NCI-H748 (cell line): Measurements from ENCODE around the gene HORMAD2.
"Not testable (repeated sequence)": the region's sequence is repeated elsewhere in the genome, so short reads cannot be mapped to it uniquely, and the experiment has no call there.

Experiments used
- DNase-seq: peaks from one replicate; lab custom pipeline; 2025; ENCODE audit not compliant: unreplicated experiment; lab: John Stamatoyannopoulos, UW

Gene HORMAD2

GRCh38 chr22:30187529-30188407 is 107.5 kb downstream of the HORMAD2 start:
- DNase-seq = no peak

- DNase-seq = no peak
Observed at GRCh38 chr22:30188911-30189310, 108.6 kb downstream of the HORMAD2 start.

- DNase-seq = no peak
Observed at GRCh38 chr22:30190574-30190973, 110.3 kb downstream of the HORMAD2 start.

DNA sequence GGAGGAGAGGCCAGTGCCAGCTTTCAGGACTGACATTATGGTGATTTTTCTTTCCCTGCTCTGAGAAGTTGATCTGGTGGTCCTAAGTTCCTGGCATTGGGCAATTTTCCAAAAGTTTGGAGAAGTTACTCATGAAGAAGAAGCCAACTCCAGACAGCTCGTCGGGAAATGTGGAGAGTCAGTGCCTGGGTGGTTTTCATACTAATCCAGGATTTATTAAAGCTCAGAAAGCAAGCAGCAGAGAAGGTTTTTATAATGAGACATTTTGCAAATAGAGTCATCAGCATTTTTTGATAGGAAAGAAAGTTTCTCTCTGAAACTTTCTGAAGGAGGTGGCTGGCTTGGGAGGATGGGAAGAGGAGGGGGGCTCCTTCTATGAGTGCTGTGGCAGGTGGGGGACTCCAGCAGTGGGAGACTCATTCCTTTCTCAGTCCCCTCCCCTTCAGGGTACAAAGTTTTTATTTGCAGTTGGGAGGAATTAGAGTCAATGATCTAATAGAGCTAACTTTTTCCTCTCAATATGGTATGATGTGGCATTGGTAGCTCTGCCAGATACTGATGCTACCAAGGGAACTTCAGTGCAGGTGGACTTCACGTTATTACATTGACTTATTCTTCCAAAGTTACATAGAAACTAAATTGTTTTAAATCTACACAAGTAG is 110.9 kb downstream of the HORMAD2 start:
- no peak for DNase-seq

- no peak for DNase-seq
Observed at GRCh38 chr22:30192427-30192826, 112.2 kb downstream of the HORMAD2 start.

GRCh38 chr22:30193031-30193775 is 112.9 kb downstream of the HORMAD2 start:
- DNase-seq = no peak

DNA sequence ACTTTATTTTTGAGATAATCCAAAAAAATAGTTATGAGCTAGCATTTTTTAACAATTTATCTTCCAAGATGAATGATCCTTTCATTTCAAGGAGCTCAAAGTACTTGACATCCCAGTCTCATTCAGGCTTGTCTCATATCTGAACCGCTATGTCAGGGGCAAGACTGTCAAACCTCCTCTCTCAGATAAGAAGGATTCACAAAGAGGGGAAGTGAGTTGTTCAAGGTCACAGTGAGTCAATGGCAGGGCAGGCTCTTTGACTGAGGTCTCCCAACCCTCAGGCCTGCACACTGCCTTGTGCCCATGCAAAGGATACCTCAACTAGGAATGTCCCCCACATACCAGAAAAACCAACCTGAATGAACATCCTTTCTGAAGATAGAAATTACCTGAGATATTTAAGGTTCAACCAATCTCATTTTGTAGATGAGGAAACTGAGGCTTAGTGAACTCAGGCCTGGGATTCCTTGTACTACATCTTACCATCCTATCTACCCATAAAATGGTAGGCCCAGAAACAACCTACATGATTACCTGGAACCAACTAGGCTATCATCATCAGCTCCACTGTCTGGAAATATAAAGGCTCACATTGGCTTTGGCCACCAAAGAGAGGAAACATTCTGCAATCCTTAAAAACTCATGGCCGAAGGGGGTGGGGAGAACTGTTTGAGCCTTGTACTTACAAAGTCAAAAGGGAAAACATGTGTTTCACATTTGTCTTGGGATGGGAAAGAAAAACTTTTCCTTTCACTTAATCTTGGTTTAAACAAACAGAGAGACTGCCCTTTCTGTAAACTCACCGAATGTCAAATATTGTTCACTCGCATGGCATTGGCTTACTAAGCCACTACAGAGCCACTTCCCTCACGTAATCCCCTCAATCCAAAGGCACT is 115.2 kb downstream of the HORMAD2 start:
- DNase-seq = no peak

GRCh38 chr22:30196141-30196879 is 116.0 kb downstream of the HORMAD2 start:
- peak; percentile 89 for DNase-seq

DNA sequence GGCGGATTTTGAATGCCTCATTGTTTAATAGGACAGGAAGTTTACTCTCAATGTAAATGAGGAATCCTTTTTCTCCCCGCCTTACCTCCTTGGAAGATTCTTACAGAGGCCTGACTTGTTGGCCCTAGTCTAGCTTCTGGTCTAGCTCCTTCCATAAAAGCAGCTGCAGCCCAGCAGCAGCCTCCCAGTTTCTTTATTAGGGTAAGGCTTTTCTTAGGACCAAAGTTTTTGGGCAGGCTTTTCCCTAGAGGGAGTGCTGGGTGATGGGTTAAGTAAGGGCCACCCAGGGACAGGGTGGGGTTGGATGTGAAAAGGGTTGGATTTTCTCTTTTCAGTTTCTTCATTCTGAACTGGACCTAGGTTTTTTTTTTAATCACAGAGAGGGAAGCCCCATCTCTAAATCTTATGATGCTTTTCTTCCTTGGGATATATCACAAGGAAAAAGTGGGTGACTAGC is 116.6 kb downstream of the HORMAD2 start:
- DNase-seq = no peak

- DNase-seq = no peak
Observed at GRCh38 chr22:30197389-30197788, 117.1 kb downstream of the HORMAD2 start.

DNA sequence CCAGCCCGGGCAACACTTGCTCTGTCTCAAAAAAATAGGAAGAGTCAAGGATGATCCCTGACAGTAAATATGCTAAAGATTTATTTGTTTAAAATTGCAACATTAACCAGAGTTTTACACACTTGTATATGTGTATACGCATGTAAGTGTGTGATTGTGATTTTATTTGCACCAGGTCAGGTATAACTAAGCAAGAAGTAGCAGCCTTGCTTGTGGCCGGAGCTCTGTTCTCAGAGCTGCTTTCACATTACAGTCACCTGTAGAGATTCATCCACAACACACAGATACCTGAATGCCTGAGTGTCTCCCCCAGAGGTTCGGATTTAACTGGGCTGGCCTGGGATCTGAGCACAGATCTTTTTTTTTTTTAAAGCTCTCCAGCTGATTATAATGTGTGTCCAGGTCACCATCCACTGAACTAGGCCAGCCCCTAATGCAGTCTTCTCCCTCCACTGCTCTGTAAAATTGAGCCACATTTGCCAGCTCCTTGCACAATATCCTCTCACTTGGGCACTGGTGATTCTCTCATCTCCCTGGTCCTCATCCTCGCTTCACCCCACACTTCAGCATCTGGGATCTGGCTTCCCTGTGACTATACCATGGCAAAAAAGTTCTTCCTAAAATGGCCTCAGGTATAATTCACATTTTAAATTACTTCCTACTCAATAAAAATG is 118.0 kb downstream of the HORMAD2 start:
- DNase-seq = no peak

- no peak for DNase-seq
Observed at GRCh38 chr22:30198921-30199320, 118.7 kb downstream of the HORMAD2 start.

DNA sequence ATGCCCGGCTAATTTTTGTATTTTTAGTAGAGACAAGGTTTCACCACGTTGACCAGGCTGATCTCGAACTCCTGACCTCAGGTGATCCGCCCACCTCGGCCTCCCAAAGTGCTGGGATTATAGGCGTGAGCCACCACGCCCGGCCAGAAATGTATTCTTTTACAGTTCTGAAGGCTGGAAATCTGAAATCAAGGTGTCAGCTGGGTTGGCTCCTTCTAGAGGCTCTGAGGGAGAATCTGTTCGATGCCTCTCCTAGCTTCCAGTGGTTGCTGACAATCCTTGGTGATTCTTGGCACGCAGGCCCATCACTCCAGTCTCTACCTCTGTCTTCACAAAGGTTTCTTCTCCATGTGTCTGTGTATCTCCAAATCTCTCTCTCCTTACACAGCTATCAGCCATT is 120.6 kb downstream of the HORMAD2 start:
- not testable (repeated sequence) for DNase-seq

GRCh38 chr22:30201945-30202344 is 121.7 kb downstream of the HORMAD2 start:
- no peak for DNase-seq

- no peak for DNase-seq
Observed at GRCh38 chr22:30202531-30203006, 122.3 kb downstream of the HORMAD2 start.

GRCh38 chr22:30204015-30204741 is 123.9 kb downstream of the HORMAD2 start:
- no peak for DNase-seq

GRCh38 chr22:30204742-30205111 is 124.5 kb downstream of the HORMAD2 start:
- no peak for DNase-seq

GRCh38 chr22:30205281-30206115 is 125.2 kb downstream of the HORMAD2 start:
- DNase-seq = no peak
